Glutamatergic neuron (in vitro differentiated cells): ENCODE results near the gene HOXD3. TPM values are rescaled to one million over a fixed set of nuclear protein-coding genes. Genes with fewer than 3 reads are reported as not detected.

Source experiments
- DNase-seq: peaks from one replicate; pipeline ENCODE4 v3.0.0; 2022
- H3K27ac Mint-ChIP-seq: one replicate; pipeline ENCODE4 v1.8.0; 2020; ENCODE audit warnings: mild to moderate bottlenecking, mixed read lengths, inconsistent platforms; ENCODE audit not compliant: unreplicated experiment
- H3K27me3 Mint-ChIP-seq: one replicate; pipeline ENCODE4 v1.8.0; 2020; ENCODE audit warnings: mild to moderate bottlenecking, moderate library complexity, mixed read lengths, inconsistent platforms; ENCODE audit not compliant: unreplicated experiment
- H3K36me3 Mint-ChIP-seq: one replicate; pipeline ENCODE4 v1.8.0; 2020; ENCODE audit warnings: mild to moderate bottlenecking, mixed read lengths, inconsistent platforms; ENCODE audit not compliant: unreplicated experiment
- H3K4me1 Mint-ChIP-seq: one replicate; pipeline ENCODE4 v1.8.0; 2020; ENCODE audit warnings: mild to moderate bottlenecking, low read depth, mixed read lengths, inconsistent platforms; ENCODE audit not compliant: unreplicated experiment
- H3K4me3 Mint-ChIP-seq: one replicate; pipeline ENCODE4 v1.8.0; 2020; ENCODE audit warnings: mild to moderate bottlenecking, mixed read lengths, inconsistent platforms; ENCODE audit not compliant: unreplicated experiment
- H3K9me3 Mint-ChIP-seq: one replicate; pipeline ENCODE4 v1.8.0; 2020; ENCODE audit warnings: mild to moderate bottlenecking, moderate library complexity, mixed read lengths, inconsistent platforms; ENCODE audit not compliant: unreplicated experiment
- total RNA-seq: library from RNA; stranded (reverse); fragmentation: NEBNext Ultra II Directional; extraction: Animal tissue kit (Norgen Biotek cat#: 25700); gene quantifications from one replicate; pipeline ENCODE4 v1.2.1, GENCODE V29; 2021; ENCODE audit not compliant: unreplicated experiment
- TF ChIP-seq, protein P1 (sequence below): fragments of 200-600 bp; sonication (generic); IDR thresholded peaks from one replicate; pipeline ENCODE4 v1.5.0; 2021; ENCODE audit not compliant: partially characterized antibody, unreplicated experiment

Gene HOXD3
- total RNA-seq, 1 donor from 2014 or later: not detected

DNA sequence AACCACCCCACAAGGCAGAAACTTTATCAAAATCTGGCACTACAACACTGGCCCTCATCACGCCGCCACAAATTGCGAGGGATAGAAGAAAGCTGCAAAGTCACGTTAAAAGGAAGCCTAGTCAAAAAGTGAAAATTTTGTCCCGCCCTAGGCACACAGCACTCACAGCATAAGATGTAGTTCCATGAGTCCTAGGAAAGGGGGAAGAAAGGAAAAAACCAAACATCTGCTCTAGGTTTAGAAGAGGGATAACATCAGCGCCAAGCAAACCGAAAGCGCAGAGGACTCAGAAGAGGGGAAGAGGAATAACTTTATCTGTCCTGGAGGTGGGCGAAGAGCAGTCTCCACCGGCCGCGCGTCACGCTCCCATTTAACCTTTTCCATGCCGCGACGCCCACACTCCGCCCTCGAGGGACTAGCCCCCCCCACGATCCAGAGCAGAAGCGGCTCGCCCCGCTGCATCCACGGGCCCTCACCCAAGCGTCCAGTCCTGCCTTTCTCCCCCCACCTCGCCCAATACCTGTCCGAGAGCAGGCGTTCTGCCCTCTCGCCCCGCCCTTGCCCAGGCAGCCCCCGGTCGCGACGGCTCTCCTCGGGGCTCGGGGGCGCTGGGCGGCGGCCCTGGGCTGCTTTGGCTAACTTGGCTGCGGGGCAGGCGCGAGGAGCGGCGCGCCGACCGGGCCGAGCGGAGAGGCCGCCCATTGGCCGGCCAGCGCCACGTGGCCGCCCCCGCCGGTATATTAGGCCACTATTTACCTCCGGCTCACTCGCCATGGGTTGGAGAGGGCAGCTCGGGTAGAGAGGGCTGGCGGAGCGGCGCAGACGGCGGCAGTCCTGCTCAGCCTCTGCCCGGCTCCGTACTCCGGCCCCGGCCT lies 31.0 kb downstream of the HOXD3 start, which contains the start of gene HOXD1:
TSS of gene HOXD1 (plus strand) at position 770 of the 875 bp plus-strand sequence. CDS start 134 bp downstream, outside the sequence.
- Mint-ChIP-seq H3K27ac (no peak within 1 kb of the TSS), H3K27me3 (peaks cover 18% of the 10 kb centered on the region), H3K4me3 (peak within 1 kb of the TSS; percentile 77), H3K36me3 (peaks cover 7% of the 10 kb centered on the region), H3K9me3 (peaks cover 1% of the 10 kb centered on the region), H3K4me1 (no peaks in the 10 kb centered on the region)
- TF ChIP-seq, protein P1, sequence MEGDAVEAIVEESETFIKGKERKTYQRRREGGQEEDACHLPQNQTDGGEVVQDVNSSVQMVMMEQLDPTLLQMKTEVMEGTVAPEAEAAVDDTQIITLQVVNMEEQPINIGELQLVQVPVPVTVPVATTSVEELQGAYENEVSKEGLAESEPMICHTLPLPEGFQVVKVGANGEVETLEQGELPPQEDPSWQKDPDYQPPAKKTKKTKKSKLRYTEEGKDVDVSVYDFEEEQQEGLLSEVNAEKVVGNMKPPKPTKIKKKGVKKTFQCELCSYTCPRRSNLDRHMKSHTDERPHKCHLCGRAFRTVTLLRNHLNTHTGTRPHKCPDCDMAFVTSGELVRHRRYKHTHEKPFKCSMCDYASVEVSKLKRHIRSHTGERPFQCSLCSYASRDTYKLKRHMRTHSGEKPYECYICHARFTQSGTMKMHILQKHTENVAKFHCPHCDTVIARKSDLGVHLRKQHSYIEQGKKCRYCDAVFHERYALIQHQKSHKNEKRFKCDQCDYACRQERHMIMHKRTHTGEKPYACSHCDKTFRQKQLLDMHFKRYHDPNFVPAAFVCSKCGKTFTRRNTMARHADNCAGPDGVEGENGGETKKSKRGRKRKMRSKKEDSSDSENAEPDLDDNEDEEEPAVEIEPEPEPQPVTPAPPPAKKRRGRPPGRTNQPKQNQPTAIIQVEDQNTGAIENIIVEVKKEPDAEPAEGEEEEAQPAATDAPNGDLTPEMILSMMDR: no peak
- peak; percentile 39 for DNase-seq

DNA sequence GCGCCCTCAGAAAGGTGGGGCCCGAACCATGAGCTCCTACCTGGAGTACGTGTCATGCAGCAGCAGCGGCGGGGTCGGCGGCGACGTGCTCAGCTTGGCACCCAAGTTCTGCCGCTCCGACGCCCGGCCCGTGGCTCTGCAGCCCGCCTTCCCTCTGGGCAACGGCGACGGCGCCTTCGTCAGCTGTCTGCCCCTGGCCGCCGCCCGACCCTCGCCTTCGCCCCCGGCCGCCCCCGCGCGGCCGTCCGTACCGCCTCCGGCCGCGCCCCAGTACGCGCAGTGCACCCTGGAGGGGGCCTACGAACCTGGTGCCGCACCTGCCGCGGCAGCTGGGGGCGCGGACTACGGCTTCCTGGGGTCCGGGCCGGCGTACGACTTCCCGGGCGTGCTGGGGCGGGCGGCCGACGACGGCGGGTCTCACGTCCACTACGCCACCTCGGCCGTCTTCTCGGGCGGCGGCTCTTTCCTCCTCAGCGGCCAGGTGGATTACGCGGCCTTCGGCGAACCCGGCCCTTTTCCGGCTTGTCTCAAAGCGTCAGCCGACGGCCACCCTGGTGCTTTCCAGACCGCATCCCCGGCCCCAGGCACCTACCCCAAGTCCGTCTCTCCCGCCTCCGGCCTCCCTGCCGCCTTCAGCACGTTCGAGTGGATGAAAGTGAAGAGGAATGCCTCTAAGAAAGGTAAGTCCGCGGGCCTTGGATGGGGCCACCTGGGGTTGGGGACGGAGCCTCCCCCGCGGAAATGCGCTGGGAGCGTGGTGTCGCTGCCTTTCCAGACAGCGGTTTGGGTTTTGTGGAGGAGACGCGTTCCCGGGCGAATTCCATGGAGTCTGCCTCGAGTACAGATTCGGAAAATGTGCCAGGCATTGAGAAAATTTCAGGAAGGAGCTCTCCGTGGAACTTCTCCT lies 31.9 kb downstream of the HOXD3 start:
- Mint-ChIP-seq H3K27ac (no peak overlapping the region), H3K27me3 (peaks cover 16% of the 10 kb centered on the region), H3K9me3 (peaks cover 1% of the 10 kb centered on the region), H3K36me3 (peaks cover 7% of the 10 kb centered on the region), H3K4me1 (no peaks in the 10 kb centered on the region), H3K4me3 (peak overlapping the region; percentile 25)
- TF ChIP-seq, protein P1: no peak
- DNase-seq: peak; percentile 27

DNA sequence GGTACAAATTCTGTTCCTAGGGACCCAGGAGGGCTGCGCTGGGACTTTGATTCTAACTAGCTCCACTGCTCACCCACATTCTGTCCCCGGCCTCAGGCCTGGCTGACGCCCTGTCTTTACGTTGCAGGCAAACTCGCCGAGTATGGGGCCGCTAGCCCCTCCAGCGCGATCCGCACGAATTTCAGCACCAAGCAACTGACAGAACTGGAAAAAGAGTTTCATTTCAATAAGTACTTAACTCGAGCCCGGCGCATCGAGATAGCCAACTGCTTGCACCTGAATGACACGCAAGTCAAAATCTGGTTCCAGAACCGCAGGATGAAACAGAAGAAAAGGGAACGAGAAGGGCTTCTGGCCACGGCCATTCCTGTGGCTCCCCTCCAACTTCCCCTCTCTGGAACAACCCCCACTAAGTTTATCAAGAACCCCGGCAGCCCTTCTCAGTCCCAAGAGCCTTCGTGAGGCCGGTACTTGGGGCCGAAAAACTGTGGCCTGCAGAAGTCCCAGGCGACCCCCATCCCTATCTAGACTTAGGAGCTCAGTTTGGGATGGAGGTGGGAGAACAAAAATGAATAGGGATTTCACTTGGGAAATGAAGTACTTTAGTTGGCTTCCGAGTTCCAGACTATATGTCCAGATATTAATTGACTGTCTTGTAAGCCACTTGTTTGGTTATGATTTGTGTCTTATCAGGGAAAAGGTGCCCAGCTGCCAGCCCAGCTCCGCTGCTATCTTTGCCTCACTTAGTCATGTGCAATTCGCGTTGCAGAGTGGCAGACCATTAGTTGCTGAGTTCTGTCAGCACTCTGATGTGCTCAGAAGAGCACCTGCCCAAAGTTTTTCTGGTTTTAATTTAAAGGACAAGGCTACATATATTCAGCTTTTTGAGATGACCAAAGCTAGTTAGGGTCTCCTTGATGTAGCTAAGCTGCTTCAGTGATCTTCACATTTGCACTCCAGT lies 32.9 kb downstream of the HOXD3 start:
- no peak for DNase-seq
- Mint-ChIP-seq H3K27ac (no peak overlapping the region), H3K4me1 (no peaks in the 10 kb centered on the region), H3K9me3 (peaks cover 1% of the 10 kb centered on the region), H3K36me3 (peaks cover 7% of the 10 kb centered on the region), H3K27me3 (peaks cover 16% of the 10 kb centered on the region), H3K4me3 (no peak overlapping the region)
- TF ChIP-seq, protein P1: no peak

DNA sequence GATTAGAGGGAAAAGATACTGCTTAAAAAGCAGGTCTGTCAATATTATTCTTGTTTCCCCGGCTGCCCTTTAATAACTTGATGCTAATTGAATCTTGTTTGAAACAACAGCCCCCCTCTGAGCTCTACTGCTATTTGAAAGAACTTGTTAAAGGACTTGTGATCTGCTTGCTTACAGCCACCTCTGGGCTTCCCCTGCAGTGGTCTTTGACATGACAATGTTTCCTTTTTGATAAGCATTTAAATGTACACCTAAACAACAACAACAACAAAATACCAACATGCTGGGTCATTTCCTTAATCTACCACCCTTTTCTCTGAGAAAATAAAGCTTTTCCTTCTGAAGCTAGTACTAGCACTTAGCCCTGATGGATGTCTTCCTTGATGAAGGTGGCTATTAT lies 35.2 kb downstream of the HOXD3 start:
- Mint-ChIP-seq H3K4me3 (no peak overlapping the region), H3K9me3 (no peaks in the 10 kb centered on the region), H3K27ac (no peak overlapping the region), H3K4me1 (no peaks in the 10 kb centered on the region), H3K27me3 (peaks cover 11% of the 10 kb centered on the region), H3K36me3 (no peaks in the 10 kb centered on the region)
- no peak for DNase-seq
- TF ChIP-seq, protein P1: no peak
